Stimulated activated CD8-positive, alpha-beta memory T cell treated with anti-CD3 and anti-CD28 coated beads, Interleukin-12 subunit alpha, Interleukin-12 subunit beta, amount 100 ng/mL, for 24 hours (primary cell): ENCODE measurements around the gene XPC.
"Not testable (repeated sequence)": the region's sequence is repeated elsewhere in the genome, so short reads cannot be mapped to it uniquely, and the experiment has no call there.

Source experiments
- DNase-seq: peaks from one replicate; pipeline ENCODE4 v3.0.0-alpha.2; 2020; ENCODE audit errors: extremely low read depth

The XPC gene

GRCh38 chr3:14178247-14179113 lies at the start of gene XPC, which contains the start of gene LSM3:
Gene XPC (minus strand): TSS chr3:14178601. CDS start chr3:14178568, 33 bp downstream.
Gene LSM3 (plus strand): TSS chr3:14178817. CDS start chr3:14178861, 44 bp downstream.
- peak; percentile 91 for DNase-seq

- no peak for DNase-seq
These were observed 49.5 kb upstream of the XPC start for GRCh38 chr3:14227856-14228255.

GRCh38 chr3:14226351-14226750 lies 48.0 kb upstream of the XPC start:
- not testable (repeated sequence) for DNase-seq

DNA sequence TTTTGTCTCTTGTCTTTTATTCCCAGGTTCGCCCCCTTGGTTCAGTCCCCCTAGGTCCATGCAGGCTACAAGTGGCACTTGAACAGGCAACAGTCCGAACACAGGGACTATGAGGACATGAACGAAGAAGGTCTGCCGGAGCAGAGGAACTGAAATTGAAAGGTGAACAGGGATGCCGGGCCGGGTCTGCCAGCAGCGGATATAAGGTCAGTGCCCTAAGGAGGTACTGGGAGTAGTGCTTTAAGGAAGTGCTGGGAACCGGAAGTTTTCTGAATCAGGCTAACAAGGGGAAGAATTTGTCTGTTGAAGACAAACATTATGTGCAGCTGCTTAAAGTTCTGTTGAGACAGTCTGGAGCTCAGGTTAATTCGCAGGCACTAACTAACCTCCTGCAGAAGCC lies 47.0 kb upstream of the XPC start:
- no peak for DNase-seq

DNA sequence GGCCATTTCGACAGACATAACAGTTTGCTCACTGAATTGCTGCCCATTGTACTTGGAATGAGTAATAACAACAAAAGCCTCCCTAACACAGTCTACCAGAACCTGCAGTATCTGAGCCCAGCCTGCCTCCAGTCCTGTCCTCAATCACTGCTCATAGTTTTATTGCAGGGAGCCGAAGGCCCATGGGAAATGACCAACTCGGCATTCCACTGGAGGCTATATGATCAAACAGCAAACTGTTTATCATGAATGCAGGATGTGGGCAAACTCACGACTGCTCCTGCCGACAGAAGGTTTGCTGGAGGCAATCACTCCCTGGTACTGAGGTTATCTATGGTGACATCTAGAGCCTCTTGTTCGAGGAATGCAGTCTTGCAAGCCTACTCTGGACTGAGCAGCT lies 46.5 kb upstream of the XPC start:
- DNase-seq = no peak

- no peak for DNase-seq
These were observed 45.2 kb upstream of the XPC start for GRCh38 chr3:14223595-14223994.

- no peak for DNase-seq
These were observed 44.6 kb upstream of the XPC start for GRCh38 chr3:14222900-14223594.

DNA sequence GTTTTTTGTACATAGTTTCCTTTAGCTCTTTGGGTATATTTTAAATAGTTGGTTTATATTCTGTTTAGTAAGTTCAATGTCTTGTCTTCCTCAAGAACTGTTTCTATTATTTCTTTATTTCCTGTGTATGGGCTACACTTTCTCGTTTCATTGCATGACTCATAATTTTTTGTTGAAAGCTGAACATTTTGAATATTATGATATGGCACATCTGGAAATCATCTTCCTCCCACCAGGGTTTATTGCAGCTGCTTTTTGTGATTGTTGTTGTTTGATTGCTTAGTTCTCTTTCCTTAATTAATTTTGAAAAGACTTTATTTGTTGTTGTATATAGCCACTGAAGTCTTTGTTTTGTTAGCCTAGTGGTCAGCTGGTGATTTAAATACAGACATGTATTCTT lies 44.1 kb upstream of the XPC start:
- no peak for DNase-seq

DNA sequence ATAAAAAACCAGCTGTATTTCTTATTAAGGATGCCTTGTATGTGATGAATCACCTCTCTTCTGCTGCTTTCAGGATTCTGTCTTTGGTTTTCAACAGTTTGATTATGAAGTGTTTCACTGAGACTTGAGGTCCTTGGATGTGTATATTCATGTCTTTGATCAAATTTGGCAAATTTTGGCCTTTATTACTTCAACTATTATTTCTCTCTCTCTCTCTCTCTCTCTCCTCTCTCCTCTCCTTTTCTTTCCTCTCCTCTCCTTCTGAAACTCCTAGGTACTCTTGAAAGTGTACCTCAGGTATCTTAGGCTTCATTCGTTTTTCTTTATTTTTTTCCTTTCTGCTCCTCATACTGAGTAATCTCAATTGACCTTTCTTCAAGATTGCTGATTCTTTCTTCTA lies 43.5 kb upstream of the XPC start:
- no peak for DNase-seq

DNA sequence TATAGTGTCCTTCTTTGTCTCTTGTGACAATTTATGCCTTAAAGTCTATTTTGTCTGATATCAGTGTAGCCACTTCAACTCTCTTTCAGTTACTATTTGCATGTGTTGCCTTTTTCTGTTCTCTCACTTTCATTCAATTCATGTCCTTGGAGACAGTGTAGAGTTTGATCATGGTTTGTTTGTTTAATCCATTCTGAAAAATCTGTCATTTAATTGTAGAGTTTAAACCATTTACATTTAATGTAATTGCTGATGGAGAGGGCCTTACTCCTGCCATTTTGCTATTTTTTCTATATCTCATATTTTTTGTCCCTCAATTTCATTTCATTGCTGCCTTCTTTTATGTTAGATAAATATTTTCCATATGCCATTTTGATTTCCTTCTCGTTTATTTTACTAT lies 42.5 kb upstream of the XPC start:
- DNase-seq = no peak

- no peak for DNase-seq
These were observed 40.0 kb upstream of the XPC start for GRCh38 chr3:14218355-14218754.

DNA sequence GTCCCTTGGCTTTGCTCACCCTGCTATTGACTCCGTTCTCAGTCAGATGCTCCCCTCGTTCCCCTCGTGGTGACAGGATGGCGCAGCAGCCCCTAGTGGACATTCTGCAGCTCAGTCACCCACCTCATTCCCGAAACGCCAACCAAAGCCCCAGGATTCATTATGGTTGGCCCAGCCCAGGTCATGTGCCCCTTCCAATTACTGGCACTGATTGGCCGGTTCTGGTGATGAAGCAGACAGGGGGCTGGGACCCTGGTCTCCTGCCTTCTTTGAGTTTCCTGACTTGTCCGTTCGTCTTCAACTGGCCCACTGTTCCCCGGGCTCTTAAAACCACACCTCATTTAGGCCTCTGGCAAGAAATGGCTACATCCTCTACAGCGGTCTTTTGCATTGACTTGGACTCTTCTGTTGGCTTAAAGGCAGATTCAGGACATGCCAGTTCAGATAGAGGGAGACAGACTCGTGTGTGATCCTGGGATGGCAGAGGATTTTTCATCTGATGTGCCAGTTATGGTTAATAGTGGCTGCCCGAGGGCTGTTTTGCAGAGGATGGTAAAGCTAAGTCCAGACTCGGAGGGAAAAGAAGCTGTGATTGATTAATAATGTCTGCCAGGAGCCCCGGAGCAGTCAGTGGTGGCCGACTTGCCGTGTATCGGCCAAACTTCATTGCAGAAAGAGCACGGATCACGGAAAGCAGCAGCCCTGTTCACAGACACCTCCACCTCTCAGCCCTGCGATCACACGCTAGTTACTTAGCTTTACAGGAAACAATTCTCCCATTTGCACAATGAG lies 38.1 kb upstream of the XPC start:
- peak; percentile 2 for DNase-seq

GRCh38 chr3:14214764-14215163 lies 36.4 kb upstream of the XPC start:
- DNase-seq = no peak

GRCh38 chr3:14213066-14213774 lies 34.8 kb upstream of the XPC start:
- DNase-seq = no peak

- no peak for DNase-seq
These were observed 33.6 kb upstream of the XPC start for GRCh38 chr3:14212032-14212431.

DNA sequence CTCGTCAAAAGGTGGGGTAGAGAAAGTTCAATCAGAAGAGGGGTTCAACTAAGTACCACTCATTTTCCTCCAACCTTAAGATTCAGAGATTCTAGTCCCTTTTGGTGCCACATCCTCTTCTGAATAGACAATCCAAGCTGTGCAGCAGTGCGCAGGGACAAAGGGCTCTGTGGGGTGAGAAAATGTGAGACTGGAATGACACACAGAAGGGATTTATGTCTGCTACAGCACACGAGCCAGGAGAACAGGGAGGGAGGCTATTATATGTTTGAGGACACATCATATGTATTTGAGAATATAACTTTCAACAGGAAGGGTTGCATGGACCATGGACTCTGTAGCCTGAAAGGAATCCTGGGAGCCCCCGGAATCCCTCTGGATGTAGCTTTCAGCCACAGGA lies 33.2 kb upstream of the XPC start:
- no peak for DNase-seq

DNA sequence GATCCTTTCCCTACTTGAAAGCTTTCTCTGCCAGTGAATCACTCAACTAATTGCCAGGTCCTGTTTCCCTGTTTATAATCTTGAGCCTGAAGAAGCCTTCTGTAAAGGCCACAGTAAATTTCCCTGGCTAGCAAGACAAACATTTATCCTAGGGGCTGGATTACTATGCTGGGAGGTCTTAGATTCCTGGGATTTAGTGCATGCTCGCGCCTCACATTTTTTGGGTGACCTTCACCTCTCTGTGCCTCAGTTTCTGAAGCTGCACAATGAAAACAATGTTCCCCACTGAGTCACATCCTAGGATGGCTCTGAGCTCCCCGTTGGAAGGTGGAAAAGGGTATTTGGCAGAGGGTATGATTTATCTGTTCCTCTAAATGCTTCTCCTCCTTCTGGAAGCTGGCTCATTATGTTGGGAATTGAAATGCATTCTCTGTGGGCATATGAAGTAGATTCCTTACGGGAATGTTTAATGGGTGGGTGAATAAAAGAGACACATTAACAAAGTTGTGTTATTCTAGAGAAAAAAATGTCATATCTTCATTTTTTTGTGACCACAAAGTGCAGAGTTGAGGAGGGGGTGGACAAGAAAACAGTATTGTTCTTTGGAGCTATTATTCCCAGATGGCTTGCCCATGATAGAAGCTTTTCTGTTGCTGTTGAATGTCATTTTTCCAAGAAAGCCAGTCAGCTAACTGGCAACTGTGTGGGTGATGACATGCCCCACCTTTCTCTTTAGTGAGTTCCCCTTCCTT lies 32.6 kb upstream of the XPC start:
- no peak for DNase-seq

DNA sequence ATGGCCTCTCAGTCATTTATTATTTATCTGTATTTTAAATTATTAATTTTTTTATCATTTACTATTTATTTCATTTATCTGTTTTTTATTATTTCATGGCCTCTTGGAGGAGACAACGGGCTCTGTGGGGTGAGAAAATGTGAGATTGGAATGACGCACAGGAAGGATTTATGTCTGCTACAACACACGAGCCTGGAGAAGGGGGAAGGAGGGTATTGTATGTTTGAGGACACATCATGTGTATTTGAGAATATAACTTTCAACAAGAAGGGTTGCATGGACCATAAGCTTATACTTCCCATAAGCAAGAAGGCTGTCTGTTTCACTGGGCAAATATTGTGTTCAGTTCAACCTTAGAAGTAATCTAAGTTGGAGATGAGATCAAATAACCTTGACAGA lies 31.9 kb upstream of the XPC start:
- no peak for DNase-seq

GRCh38 chr3:14209581-14210289 lies 31.3 kb upstream of the XPC start:
- DNase-seq = no peak

DNA sequence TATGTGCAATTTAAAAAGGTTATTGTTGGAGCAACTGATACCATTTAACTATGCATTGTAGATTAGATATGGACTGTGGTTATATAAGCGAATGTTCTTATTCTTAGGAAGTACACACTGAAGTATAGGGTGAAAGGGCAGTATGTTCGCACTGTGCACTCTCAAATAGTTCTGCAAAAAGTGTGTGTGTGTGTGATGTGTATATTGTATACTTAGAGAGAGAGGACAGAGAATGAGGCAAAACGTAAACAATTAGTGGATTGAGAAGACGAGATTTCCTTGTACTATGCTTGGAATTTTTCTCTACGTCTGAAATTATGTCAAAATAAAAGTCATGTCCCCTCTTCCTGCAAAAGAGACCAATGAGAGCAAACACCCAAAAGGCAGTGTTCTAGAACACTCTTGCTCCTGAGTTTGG lies 30.6 kb upstream of the XPC start:
- no peak for DNase-seq
